Heart left ventricle (tissue), 13 donors: ENCODE results near the gene CCBE1.

Experiments
- POLR2A ChIP-seq, 2 donors: fragments of 450-650 bp; IDR thresholded peaks; one replicate each; pipeline ENCODE4 v1.6.1; 2017; ENCODE audit warnings: antibody characterized with exemption in 2 of 2, mild to moderate bottlenecking in 2 of 2, moderate library complexity in 2 of 2
- TF ChIP-seq, protein P1 (sequence below), 12 donors: fragments of 200-600 bp; sonication (generic) in 4 of 12; IDR thresholded peaks; one replicate each; pipeline versions ENCODE4 v1.5.0 to v1.8.0; 2018 to 2022; ENCODE audit warnings: antibody characterized with exemption in 12 of 12, mild to moderate bottlenecking in 5 of 12
- donor health status: ischemic (EF 13 %, LVEDD 7.1; RV severe dilation, severe dysfunction).
- donor health status: DM: no; HTN: yes; CAD: no.
- donor health status: DM: no; HTN: no; CAD: no.
- donor health status: ischemic (EF 25% LVEDD 6.9; RV normal size, moderate dysfunction).
- donor health status: ischemic (EF 25% LVEDD 5.7; RV mildly dilated, moderate dysfunction).
- donor health status: ischemic (EF 35%, LVEDD 5.7; RV mildly dilated, moderate dysfunction).
- donor health status: nonischemic (EF 11% LVEDD 7.7; RV severe dilation, severe dysfunction).
- donor health status: DM: yes; HTN: yes; CAD: no.
- donor health status: PGD.
- donor health status: ischemic (EF 29% LVEDD 5.4; RV normal size, mild dysfunction).
- donor health status: nonischemic (EF 23%, LVEDD 6.1; RV moderate dilation, normal function).

DNA sequence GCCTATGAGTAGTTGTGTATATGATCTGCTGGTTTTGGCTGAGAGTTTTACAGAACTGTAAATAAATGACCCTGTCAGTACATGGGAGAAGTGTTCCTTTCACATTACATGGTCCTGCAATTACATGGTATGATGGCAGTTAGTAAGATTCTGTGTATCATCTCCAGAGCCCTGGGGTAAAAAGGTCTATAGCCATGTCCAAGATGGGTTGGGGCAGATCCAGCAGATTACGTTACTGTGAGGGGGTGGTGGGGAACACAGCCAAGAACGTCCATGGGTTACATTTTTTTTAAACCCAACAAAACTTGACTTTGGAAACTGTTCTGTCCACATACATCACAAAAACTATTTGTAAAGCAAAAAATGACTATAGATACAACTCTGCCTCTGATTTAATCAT is 274.0 kb downstream of the CCBE1 start:
- TF ChIP-seq, protein P1, sequence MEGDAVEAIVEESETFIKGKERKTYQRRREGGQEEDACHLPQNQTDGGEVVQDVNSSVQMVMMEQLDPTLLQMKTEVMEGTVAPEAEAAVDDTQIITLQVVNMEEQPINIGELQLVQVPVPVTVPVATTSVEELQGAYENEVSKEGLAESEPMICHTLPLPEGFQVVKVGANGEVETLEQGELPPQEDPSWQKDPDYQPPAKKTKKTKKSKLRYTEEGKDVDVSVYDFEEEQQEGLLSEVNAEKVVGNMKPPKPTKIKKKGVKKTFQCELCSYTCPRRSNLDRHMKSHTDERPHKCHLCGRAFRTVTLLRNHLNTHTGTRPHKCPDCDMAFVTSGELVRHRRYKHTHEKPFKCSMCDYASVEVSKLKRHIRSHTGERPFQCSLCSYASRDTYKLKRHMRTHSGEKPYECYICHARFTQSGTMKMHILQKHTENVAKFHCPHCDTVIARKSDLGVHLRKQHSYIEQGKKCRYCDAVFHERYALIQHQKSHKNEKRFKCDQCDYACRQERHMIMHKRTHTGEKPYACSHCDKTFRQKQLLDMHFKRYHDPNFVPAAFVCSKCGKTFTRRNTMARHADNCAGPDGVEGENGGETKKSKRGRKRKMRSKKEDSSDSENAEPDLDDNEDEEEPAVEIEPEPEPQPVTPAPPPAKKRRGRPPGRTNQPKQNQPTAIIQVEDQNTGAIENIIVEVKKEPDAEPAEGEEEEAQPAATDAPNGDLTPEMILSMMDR (IDR thresholded peaks at IDR 0.05): no peak
- no peak for TF ChIP-seq POLR2A (IDR thresholded peaks at IDR 0.05)
